NOMO-1 treated with DMSO at 0.1 percent for 48 hours (cell line): Measurements from ENCODE around the gene RPL31.
A peak's percentile ranks its signal among the peaks of the same experiment; 100 is the strongest.

Source experiments
- DNase-seq: peaks from one replicate; lab custom pipeline; 2025; ENCODE audit not compliant: unreplicated experiment; lab: John Stamatoyannopoulos, UW

Gene RPL31

DNA sequence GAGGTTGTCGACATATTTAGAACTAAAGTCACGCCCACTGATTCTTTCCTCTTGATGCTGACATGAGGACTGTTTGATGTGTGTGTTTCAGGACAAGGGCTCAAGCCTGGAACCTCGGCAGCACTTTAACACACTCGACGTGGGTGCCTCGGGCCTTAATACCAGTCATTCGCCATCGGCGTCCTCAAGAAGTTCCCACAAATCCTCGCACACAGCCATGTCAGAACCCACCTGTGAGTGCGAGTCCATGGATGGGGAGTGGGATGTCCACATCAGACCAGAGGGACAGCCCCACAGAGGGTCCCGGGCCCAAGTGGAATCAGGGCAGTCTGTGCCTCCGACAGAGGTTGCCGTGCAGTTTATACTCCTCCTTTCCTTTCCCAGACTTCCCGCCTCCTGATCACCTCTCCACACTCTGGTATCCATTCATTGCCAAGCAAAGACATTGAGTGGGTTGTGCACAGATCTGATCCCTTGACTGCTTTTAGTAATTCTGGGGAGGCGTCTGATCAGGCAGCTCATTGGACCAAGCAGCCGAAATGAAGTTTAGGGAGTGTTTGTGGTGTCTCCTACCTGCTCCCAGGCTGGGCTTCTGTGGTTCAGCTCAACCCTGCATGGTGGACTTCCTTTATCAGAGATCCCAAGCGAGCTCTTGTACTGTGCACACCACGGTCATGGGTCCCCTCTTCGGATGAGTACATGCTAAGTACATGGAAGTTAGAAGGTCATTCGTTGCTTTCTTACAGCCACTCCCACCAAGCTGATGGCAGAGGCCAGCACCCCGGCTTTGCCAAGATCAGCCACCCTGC is 27.2 kb upstream of the RPL31 start:
- DNase-seq = no peak

GRCh38 chr2:100975521-100975785 is 26.6 kb upstream of the RPL31 start:
- no peak for DNase-seq

DNA sequence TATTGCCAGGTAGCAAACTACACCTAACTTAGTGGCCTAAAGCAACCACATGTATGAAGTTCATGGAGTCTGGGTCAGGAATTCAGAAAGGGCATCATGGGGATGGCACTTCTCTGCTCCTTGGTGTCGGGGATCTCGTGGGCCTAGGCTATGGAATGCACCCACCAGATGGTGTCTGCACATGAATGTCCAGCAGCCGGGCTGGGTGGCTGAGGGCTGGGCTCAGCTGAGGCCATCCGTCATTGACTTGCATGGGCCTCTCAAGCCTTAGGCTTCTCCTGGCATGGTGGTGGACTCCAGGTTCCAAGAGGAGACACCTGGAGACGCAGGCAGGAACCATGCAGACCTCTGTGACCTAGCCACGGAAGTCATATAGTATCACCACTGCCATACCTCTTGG is 26.0 kb upstream of the RPL31 start:
- no peak for DNase-seq

GRCh38 chr2:100976645-100977391 is 25.3 kb upstream of the RPL31 start:
- DNase-seq = no peak

GRCh38 chr2:100977511-100977910 is 24.6 kb upstream of the RPL31 start:
- no peak for DNase-seq

DNA sequence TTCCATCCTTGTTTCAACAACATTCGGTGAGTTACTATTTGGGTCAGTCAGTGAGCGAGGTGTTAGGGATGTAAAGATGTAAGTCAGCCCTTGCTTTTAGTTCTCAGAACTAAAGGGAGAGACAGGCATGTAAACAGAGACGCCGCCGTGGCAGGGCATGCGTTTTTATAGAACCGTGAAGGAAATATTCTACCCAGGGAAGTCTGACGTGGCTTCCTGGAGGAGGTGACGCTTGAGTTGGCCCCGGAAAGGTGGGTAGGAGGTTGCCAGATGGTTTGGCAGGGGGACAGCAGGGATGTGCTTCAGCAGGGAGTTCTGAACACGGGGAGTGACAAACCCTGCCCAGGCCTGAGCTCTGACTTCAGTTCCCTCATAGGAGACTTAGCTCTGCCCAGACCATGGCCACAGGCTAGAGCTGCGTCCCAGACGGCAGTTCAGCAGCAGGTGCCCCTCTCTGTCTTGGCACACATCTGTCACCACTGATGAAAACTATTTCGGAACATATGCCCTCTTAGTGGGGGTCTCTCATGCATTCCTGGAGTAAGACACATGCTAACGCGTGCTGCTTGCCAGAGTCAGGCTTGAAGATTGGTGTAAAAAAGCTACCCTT is 23.4 kb upstream of the RPL31 start:
- no peak for DNase-seq

GRCh38 chr2:100980046-100980445 is 22.0 kb upstream of the RPL31 start:
- no peak for DNase-seq

DNA sequence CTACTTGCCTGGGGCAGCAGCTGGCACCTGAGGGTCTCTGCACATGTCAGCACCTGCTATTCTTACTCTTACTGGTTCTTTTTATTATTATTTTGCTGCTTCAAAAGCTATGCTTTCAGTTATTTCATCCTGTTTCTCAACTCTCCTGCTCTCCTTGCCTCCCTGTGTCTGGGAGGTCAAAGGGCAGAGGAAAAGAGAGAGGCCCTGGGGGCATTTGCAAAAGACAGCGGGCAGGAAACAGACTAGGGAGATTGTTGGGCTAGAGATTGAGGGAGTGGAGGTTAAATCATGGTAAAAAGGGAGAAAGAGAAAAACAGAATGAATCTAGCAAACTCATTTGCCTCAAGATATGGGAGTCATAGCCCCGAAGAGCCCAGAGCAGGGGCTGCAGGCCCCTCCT is 21.1 kb upstream of the RPL31 start:
- DNase-seq = no peak

DNA sequence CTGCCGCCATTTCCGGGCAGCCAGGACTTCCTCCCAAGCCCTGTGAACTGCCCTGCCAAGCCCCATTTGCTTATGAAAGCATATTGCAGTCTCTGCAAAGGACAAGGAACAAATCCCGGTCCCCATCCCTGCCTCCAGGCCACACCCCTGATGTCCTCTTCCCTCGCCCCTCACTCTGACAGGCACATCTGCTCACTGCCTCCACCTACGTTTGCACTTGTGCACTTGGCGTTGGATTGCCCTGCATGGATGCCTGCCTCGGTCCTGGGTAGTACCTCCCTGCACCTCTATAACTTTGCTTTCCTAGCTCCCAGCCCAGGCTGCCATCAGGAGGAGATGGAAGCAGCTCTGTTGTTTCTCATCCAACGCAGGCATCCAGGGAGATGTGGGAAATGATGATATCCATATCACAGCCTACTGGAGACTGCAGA is 19.6 kb upstream of the RPL31 start:
- no peak for DNase-seq

DNA sequence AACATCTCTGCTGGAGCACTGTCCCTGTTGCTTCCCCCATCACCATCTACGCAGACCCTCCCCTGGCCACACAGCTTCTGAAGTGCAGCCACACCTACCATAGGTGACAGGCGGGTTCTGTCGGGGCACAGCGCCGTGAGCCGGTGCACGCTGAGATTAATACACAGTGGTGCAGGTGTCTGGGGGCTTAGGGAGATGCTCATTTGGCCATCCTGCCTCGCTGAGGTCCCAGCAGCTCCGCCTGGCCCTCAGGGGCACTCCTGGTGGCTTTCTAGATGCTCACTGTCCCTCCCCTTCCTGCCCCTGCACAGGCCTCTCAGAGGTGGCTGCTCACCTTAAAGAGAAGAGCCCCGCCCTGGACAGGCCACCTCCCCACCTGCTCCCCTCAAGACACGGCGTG is 18.9 kb upstream of the RPL31 start:
- DNase-seq = no peak

- DNase-seq = no peak
Observed at GRCh38 chr2:100983684-100984310, 18.3 kb upstream of the RPL31 start.

DNA sequence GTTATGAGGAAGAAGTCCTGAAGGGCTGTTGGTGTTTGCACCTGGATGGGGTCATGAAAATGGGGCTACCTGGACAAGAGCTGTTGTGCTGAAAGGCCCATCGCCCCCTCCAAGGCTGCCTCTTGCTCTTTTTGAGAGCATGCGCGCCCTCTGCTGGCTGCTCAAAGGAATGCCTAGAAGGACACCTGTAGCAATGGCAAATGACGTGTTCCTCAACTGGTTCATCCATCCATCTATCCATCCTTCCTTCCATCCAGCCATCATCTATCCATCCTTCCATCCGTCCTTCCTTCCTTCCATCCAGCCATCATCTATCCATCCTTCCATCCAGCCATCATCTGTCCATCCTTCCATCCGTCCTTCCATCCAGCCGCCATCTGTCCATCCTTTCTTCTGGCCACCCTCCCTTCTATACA is 17.2 kb upstream of the RPL31 start:
- peak; percentile 52 for DNase-seq

DNA sequence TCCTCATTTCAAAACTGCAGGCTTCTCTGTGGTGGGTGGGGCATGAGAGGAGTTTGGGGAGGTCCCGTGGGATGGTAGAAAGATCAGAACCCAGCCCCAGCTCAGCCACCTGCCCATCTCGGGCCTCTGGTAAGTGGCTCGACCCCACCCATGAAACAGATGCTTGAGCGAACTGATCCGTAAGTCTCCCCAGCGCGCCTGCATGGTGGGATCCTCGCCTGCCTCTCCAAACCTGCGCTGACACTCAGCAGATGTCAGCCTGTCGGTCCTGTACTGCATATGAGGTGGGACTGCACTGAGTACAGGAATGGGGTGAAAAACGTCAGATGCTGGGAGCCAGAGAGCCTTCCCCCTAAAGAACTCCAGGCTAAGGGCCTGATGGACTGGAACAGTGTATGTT is 15.9 kb upstream of the RPL31 start:
- DNase-seq = no peak

DNA sequence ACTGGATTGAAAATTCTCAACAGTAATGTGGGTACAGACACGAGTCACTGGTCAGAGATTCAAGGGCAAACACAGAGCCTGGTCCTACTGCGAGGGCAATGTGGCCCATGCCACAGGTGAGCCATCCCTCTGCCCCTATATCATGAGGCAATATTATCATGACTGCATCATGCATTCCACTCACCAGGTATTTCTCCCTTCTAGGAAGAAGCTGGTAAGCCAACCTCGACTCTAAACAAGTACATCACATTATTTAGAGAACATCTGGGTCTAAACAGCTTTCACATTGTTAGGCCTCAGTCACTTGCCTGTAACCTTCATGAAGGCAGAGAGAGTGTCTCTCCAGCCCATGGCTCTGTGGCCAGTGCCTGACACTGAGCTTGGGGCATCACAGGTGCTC is 14.6 kb upstream of the RPL31 start:
- DNase-seq = no peak

DNA sequence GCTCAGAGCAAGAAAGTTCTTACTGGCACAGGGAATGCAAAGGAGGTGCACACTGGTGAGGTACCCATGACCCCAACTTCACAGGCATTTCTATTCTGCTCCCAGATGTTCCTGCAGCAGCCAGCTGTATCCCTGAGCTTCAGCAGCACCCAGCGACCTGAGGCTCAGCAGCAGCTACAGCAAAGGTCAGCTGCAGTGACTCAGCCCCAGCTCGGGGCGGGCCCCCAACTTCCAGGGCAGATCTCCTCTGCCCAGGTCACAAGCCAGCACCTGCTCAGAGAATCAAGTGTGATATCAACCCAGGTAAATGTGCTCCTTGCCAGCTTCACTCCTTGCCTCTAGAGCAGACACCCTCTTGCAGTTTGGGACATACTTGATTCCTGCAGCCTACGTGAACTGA is 14.1 kb upstream of the RPL31 start:
- DNase-seq = no peak

GRCh38 chr2:100988630-100989417 is 13.3 kb upstream of the RPL31 start:
- no peak for DNase-seq

DNA sequence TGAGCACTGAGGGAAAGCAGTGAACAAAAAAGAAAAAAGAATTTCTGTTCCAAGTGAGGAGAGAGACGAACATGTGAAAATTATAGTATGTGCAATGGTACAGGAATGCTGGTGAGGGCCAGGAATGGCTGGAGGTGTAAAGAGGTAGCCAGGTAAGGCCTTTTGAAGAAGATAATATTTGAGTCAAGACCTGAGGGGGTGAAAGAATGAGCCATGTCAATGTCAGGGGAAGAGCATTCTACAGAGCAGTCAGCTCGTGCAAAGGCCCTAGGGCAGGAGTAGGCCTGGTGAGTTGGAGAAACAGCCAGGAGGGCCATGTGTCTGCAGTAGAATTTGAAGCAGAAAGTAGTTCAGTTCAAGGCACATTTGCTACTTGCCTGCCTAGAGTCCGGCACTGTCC is 12.4 kb upstream of the RPL31 start:
- DNase-seq = no peak

DNA sequence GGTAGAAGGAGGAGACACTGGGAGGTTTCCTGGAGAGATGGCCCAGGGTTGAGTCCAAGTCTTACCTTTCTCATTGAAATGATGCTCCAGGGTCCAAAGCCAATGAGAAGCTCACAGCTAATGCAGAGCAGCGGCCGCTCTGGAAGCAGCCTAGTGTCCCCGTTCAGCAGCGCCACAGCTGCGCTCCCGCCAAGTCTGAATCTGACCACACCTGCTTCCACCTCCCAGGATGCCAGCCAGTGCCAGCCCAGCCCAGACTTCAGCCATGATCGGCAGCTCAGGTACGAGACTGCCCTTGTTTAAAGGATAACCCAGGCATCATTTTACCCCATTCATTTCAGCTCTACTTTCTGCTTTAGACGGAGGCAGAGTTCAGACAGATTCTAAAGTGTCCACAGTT is 11.9 kb upstream of the RPL31 start:
- DNase-seq = no peak

- no peak for DNase-seq
Observed at GRCh38 chr2:100990650-100991403, 11.3 kb upstream of the RPL31 start.

- no peak for DNase-seq
Observed at GRCh38 chr2:100991404-100991773, 10.7 kb upstream of the RPL31 start.
